Tibial artery (tissue), 4 donors: ENCODE measurements around the gene FLCN.

Source experiments
- DNase-seq, 2 donors: peaks; one replicate each; pipeline ENCODE4 v3.0.0-alpha.2; 2019
- H3K27ac ChIP-seq, 2 donors: fragments of 200-600 bp; sonication (generic) in 1 of 2; 1 replicate in 1 of 2; 2 replicates in 1 of 2; pipeline ENCODE4 v1.5.1; 2018 to 2019; ENCODE audit warnings: mild to moderate bottlenecking in 1 of 2
- H3K27me3 ChIP-seq, 2 donors: fragments of 200-600 bp; sonication (generic) in 1 of 2; one replicate each; pipeline versions ENCODE4 v1.5.1 to v1.6.0; 2016 to 2019
- H3K36me3 ChIP-seq, 3 donors: fragments of 200-600 bp; sonication (generic) in 2 of 3; one replicate each; pipeline ENCODE4 v1.5.1; 2016 to 2019; ENCODE audit warnings: mild to moderate bottlenecking in 2 of 3
- H3K4me1 ChIP-seq, 4 donors: fragments of 200-600 bp; sonication (generic) in 2 of 4; 1 replicate in 3 of 4; 2 replicates in 1 of 4; pipeline ENCODE4 v1.5.1; 2016 to 2019
- H3K4me3 ChIP-seq, 2 donors: fragments of 200-600 bp; sonication (generic) in 1 of 2; 1 replicate in 1 of 2; 2 replicates in 1 of 2; pipeline ENCODE4 v1.5.1; 2018 to 2019; ENCODE audit warnings: mild to moderate bottlenecking in 2 of 2
- H3K9me3 ChIP-seq, 3 donors: fragments of 200-600 bp; sonication (generic) in 1 of 3; one replicate each; pipeline ENCODE4 v1.5.1; 2016 to 2019
- CTCF ChIP-seq, 2 experiments: fragments of 200-600 bp in 1 of 2; fragments of 450-650 bp in 1 of 2; IDR thresholded peaks; one replicate each; pipeline ENCODE4 v1.5.1; 2017 to 2019; ENCODE audit warnings: antibody characterized with exemption in 2 of 2, mild to moderate bottlenecking in 1 of 2, moderate library complexity in 1 of 2
- intact Hi-C: fragments of 100-400 bp; cut with DNase I; formaldehyde crosslinking; loops from one replicate; pipeline ENCODE4 v1.15.0; 2023; ENCODE audit warnings: low total_unique reads

FLCN gene

GRCh38 chr17:17228521-17229279 lies 8.3 kb downstream of the FLCN start:
- no peaks in the 10 kb centered on the region for H3K27me3 ChIP-seq
- intact Hi-C loops = no loop called here
- peaks cover 0 to 7% (median 3%) of the 10 kb centered on the region in 4 donors for H3K4me1 ChIP-seq
- no peak for TF ChIP-seq CTCF (IDR thresholded peaks at IDR 0.05)
- H3K27ac ChIP-seq = peak overlapping the region in 1 of 2 donors; percentile 31
- DNase-seq = peak in 1 of 2 donors; percentile 65
- peaks cover 78 to 92% (median 86%) of the 10 kb centered on the region in 3 donors for H3K36me3 ChIP-seq
- no peak overlapping the region for H3K4me3 ChIP-seq
- no peaks in the 10 kb centered on the region for H3K9me3 ChIP-seq

- intact Hi-C loops = no loop called here
- H3K4me1 ChIP-seq = peaks cover 0 to 7% (median 3%) of the 10 kb centered on the region in 4 donors
- H3K27me3 ChIP-seq = no peaks in the 10 kb centered on the region
- no peak overlapping the region for H3K4me3 ChIP-seq
- TF ChIP-seq CTCF (IDR thresholded peaks at IDR 0.05) = no peak
- peak overlapping the region in 1 of 2 donors; percentile 31 for H3K27ac ChIP-seq
- DNase-seq = peak in 1 of 2 donors; percentile 68
- no peaks in the 10 kb centered on the region for H3K9me3 ChIP-seq
- peaks cover 84 to 100% (median 94%) of the 10 kb centered on the region in 3 donors for H3K36me3 ChIP-seq
Measured at GRCh38 chr17:17227608-17228520, 9.1 kb downstream of the FLCN start.

GRCh38 chr17:17226451-17227265 lies 10.3 kb downstream of the FLCN start:
- intact Hi-C loops = no loop called here
- no peak overlapping the region for H3K27ac ChIP-seq
- H3K9me3 ChIP-seq = no peaks in the 10 kb centered on the region
- H3K36me3 ChIP-seq = peaks cover 90 to 100% (median 94%) of the 10 kb centered on the region in 3 donors
- no peak overlapping the region for H3K4me3 ChIP-seq
- TF ChIP-seq CTCF (IDR thresholded peaks at IDR 0.05) = no peak
- H3K4me1 ChIP-seq = peaks cover 0 to 7% (median 3%) of the 10 kb centered on the region in 4 donors
- no peaks in the 10 kb centered on the region for H3K27me3 ChIP-seq
- no peak for DNase-seq

- no peak for DNase-seq
- no peaks in the 10 kb centered on the region for H3K9me3 ChIP-seq
- TF ChIP-seq CTCF (IDR thresholded peaks at IDR 0.05) = no peak
Measured at GRCh38 chr17:17225901-17226300, 11.1 kb downstream of the FLCN start.

GRCh38 chr17:17224137-17224536 lies 12.8 kb downstream of the FLCN start:
- no peak for TF ChIP-seq CTCF (IDR thresholded peaks at IDR 0.05)
- Histone ChIP-seq H3K4me1 (peaks cover 0 to 7% (median 3%) of the 10 kb centered on the region in 4 donors), H3K27me3 (no peaks in the 10 kb centered on the region), H3K36me3 (peaks cover 95 to 100% (median 98%) of the 10 kb centered on the region in 3 donors), H3K9me3 (no peaks in the 10 kb centered on the region), H3K27ac (no peak overlapping the region), H3K4me3 (no peak overlapping the region)
- no peak for DNase-seq
- intact Hi-C loops = no loop called here

More at GRCh38 chr17:17225901-17226300, 11.1 kb downstream of the FLCN start:
- intact Hi-C loops = no loop called here
- no peak overlapping the region for H3K27ac ChIP-seq
- peaks cover 0 to 7% (median 3%) of the 10 kb centered on the region in 4 donors for H3K4me1 ChIP-seq
- peaks cover 90 to 100% (median 94%) of the 10 kb centered on the region in 3 donors for H3K36me3 ChIP-seq
- H3K4me3 ChIP-seq = no peak overlapping the region
- H3K27me3 ChIP-seq = no peaks in the 10 kb centered on the region
